ENCODE results near the gene TNRC6A.

The TNRC6A gene

DNA sequence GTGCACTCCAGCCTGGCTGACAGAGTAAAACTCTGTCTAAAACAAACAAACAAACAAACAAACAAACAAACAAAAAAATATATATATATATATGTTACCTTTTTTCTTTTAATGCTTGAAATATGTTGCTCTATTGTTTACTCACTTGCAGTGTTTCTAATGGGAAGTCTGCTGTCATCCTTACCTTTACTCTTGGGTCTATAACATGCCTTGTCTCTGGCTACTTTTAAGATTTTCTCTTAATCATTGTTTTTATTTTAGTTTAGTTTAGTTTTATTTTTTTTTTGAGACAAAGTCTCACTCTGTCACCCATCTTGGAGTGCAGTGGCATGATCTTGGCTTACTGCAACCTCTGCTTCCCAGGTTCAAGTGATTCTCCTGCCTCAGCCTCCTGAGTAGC is 16.1 kb upstream of the TNRC6A start:
- Histone ChIP-seq H2AFZ (ENCODE audit: low read depth, low read length) (no peak overlapping the region), H3K4me3 (ENCODE audit: low read length) (no peak overlapping the region), H3K27ac (ENCODE audit: low read length) (no peak overlapping the region), H4K20me1 (ENCODE audit: insufficient read depth, low read length) (no peaks in the 10 kb centered on the region), H3K9ac (ENCODE audit: low read length) (no peak overlapping the region), H3K9me3 (ENCODE audit: insufficient read depth, low read length) (no peaks in the 10 kb centered on the region), H3K36me3 (replicated peaks; ENCODE audit: low read depth, low read length) (no peaks in the 10 kb centered on the region), H3K79me2 (ENCODE audit: low read length) (no peaks in the 10 kb centered on the region), H3K4me2 (ENCODE audit: low read length) (no peak overlapping the region), H3K27me3 (ENCODE audit: low read depth, low read length) (no peaks in the 10 kb centered on the region), H3K4me1 (ENCODE audit: low read length) (no peaks in the 10 kb centered on the region)
- TF ChIP-seq, protein P1, sequence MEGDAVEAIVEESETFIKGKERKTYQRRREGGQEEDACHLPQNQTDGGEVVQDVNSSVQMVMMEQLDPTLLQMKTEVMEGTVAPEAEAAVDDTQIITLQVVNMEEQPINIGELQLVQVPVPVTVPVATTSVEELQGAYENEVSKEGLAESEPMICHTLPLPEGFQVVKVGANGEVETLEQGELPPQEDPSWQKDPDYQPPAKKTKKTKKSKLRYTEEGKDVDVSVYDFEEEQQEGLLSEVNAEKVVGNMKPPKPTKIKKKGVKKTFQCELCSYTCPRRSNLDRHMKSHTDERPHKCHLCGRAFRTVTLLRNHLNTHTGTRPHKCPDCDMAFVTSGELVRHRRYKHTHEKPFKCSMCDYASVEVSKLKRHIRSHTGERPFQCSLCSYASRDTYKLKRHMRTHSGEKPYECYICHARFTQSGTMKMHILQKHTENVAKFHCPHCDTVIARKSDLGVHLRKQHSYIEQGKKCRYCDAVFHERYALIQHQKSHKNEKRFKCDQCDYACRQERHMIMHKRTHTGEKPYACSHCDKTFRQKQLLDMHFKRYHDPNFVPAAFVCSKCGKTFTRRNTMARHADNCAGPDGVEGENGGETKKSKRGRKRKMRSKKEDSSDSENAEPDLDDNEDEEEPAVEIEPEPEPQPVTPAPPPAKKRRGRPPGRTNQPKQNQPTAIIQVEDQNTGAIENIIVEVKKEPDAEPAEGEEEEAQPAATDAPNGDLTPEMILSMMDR (IDR thresholded peaks at IDR 0.05; ENCODE audit: low read depth, low read length), result no peak
- TF ChIP-seq EZH2phosphoT487 (IDR thresholded peaks at IDR 0.05; ENCODE audit: low read depth), result no peak

DNA sequence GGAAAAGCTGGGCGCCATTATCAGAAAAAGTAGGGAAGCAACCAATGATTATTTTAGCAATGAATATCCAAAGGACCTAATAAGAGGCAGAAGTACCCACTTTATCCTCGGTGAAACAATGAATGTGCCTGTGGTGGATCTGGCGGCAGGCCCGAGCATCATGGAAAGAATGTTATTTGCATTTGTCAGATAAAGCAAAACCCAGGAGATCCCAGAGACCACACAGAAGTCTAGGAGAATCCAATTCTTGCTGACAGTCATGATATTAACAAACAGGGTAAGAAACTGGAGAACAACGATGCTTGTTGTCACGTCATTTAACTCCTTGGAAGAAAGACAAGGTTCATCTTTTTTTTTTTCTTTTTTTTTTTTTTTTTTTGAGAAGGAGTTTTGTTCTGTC is 12.0 kb upstream of the TNRC6A start:
- H2AFZ ChIP-seq (ENCODE audit: low read depth, low read length), result no peak overlapping the region
- H3K79me2 ChIP-seq (ENCODE audit: low read length), result no peaks in the 10 kb centered on the region
- H3K4me1 ChIP-seq (ENCODE audit: low read length), result no peaks in the 10 kb centered on the region
- H3K27me3 ChIP-seq (ENCODE audit: low read depth, low read length), result no peaks in the 10 kb centered on the region
- no peaks in the 10 kb centered on the region for H3K9me3 ChIP-seq (ENCODE audit: insufficient read depth, low read length)
- no peak overlapping the region for H3K4me3 ChIP-seq (ENCODE audit: low read length)
- H3K36me3 ChIP-seq (replicated peaks; ENCODE audit: low read depth, low read length), result no peaks in the 10 kb centered on the region
- no peak overlapping the region for H3K4me2 ChIP-seq (ENCODE audit: low read length)
- TF ChIP-seq, protein P1 (IDR thresholded peaks at IDR 0.05; ENCODE audit: low read depth, low read length), result no peak
- no peak for TF ChIP-seq EZH2phosphoT487 (IDR thresholded peaks at IDR 0.05; ENCODE audit: low read depth)
- no peak overlapping the region for H3K27ac ChIP-seq (ENCODE audit: low read length)
- no peak overlapping the region for H3K9ac ChIP-seq (ENCODE audit: low read length)
- no peaks in the 10 kb centered on the region for H4K20me1 ChIP-seq (ENCODE audit: insufficient read depth, low read length)

GRCh38 chr16:24718967-24719521 is 10.4 kb upstream of the TNRC6A start:
- Histone ChIP-seq H3K4me2 (ENCODE audit: low read length) (no peak overlapping the region), H3K79me2 (ENCODE audit: low read length) (no peaks in the 10 kb centered on the region), H3K27ac (ENCODE audit: low read length) (no peak overlapping the region), H3K4me3 (ENCODE audit: low read length) (no peak overlapping the region), H3K36me3 (replicated peaks; ENCODE audit: low read depth, low read length) (no peaks in the 10 kb centered on the region), H2AFZ (ENCODE audit: low read depth, low read length) (no peak overlapping the region), H3K9ac (ENCODE audit: low read length) (no peak overlapping the region), H3K27me3 (ENCODE audit: low read depth, low read length) (peaks cover 5% of the 10 kb centered on the region; the same call in 1 of the 2 replicates), H3K4me1 (ENCODE audit: low read length) (no peaks in the 10 kb centered on the region), H4K20me1 (ENCODE audit: insufficient read depth, low read length) (no peaks in the 10 kb centered on the region), H3K9me3 (ENCODE audit: insufficient read depth, low read length) (no peaks in the 10 kb centered on the region)
- TF ChIP-seq, protein P1 (IDR thresholded peaks at IDR 0.05; ENCODE audit: low read depth, low read length), result no peak
- no peak for TF ChIP-seq EZH2phosphoT487 (IDR thresholded peaks at IDR 0.05; ENCODE audit: low read depth)

GRCh38 chr16:24721830-24722238 is 7.6 kb upstream of the TNRC6A start:
- H3K4me1 ChIP-seq (ENCODE audit: low read length), result no peaks in the 10 kb centered on the region
- no peak overlapping the region for H3K4me2 ChIP-seq (ENCODE audit: low read length)
- no peak overlapping the region for H3K27ac ChIP-seq (ENCODE audit: low read length)
- TF ChIP-seq EZH2phosphoT487 (IDR thresholded peaks at IDR 0.05; ENCODE audit: low read depth), result no peak
- TF ChIP-seq, protein P1 (IDR thresholded peaks at IDR 0.05; ENCODE audit: low read depth, low read length), result no peak
- peaks cover 5% of the 10 kb centered on the region; the same call in 1 of the 2 replicates for H3K27me3 ChIP-seq (ENCODE audit: low read depth, low read length)
- no peak overlapping the region for H3K9ac ChIP-seq (ENCODE audit: low read length)
- no peaks in the 10 kb centered on the region for H3K36me3 ChIP-seq (replicated peaks; ENCODE audit: low read depth, low read length)
- no peak overlapping the region for H3K4me3 ChIP-seq (ENCODE audit: low read length)
- H4K20me1 ChIP-seq (ENCODE audit: insufficient read depth, low read length), result no peaks in the 10 kb centered on the region
- no peak overlapping the region for H2AFZ ChIP-seq (ENCODE audit: low read depth, low read length)
- H3K9me3 ChIP-seq (ENCODE audit: insufficient read depth, low read length), result no peaks in the 10 kb centered on the region
- no peaks in the 10 kb centered on the region for H3K79me2 ChIP-seq (ENCODE audit: low read length)
